MM.1S (cell line): ENCODE results near the gene ELMO1.
"Not testable (repeated sequence)": the region's sequence is repeated elsewhere in the genome, so short reads cannot be mapped to it uniquely, and the experiment has no call there.

Source experiments
- DNase-seq: peaks from one replicate; pipeline ENCODE4 v3.0.0-alpha.2; 2015
- H2AFZ ChIP-seq: fragments of 300-600 bp; sonication (generic); 2 replicates; pipeline ENCODE4 v1.6.0; 2016; ENCODE audit warnings: antibody characterized with exemption, low read length
- H3F3A ChIP-seq: fragments of 300-600 bp; sonication (generic); 2 replicates; pipeline ENCODE4 v1.6.1; 2016; ENCODE audit warnings: mild to moderate bottlenecking, antibody characterized with exemption, low read length, moderate library complexity, mixed read lengths; ENCODE audit not compliant: insufficient read depth
- H3K27ac ChIP-seq: fragments of 300-600 bp; sonication (generic); 2 replicates; pipeline ENCODE4 v1.5.1; 2016; ENCODE audit warnings: mild to moderate bottlenecking, low read length
- H3K27me3 ChIP-seq: fragments of 300-600 bp; sonication (generic); replicated peaks from 2 replicates; pipeline ENCODE4 v1.6.0; 2016; ENCODE audit warnings: low read length; ENCODE audit not compliant: insufficient read depth
- H3K36me3 ChIP-seq: fragments of 300-600 bp; sonication (generic); replicated peaks from 2 replicates; pipeline ENCODE4 v1.6.1; 2016; ENCODE audit warnings: mild to moderate bottlenecking, low read length, mixed read lengths; ENCODE audit not compliant: insufficient read depth
- H3K4me1 ChIP-seq: fragments of 300-600 bp; sonication (generic); 2 replicates; pipeline ENCODE4 v1.6.1; 2016; ENCODE audit warnings: low read length, mixed read lengths
- H3K4me2 ChIP-seq: fragments of 300-600 bp; sonication (generic); 2 replicates; pipeline ENCODE4 v1.6.0; 2016; ENCODE audit warnings: low read depth, low read length
- H3K4me3 ChIP-seq: fragments of 300-600 bp; sonication (generic); 2 replicates; pipeline ENCODE4 v1.5.1; 2016; ENCODE audit warnings: low read length, mixed read lengths
- H3K79me2 ChIP-seq: fragments of 300-600 bp; sonication (generic); 2 replicates; pipeline ENCODE4 v1.6.1; 2016; ENCODE audit warnings: mixed run types, low read length, mixed read lengths
- H3K9ac ChIP-seq: fragments of 300-600 bp; sonication (generic); 2 replicates; pipeline ENCODE4 v1.6.1; 2016; ENCODE audit warnings: low read length, mixed read lengths
- H3K9me2 ChIP-seq: fragments of 300-600 bp; sonication (generic); replicated peaks from 2 replicates; pipeline ENCODE4 v1.6.1; 2016; ENCODE audit warnings: mild to moderate bottlenecking, low read length, mixed read lengths; ENCODE audit not compliant: insufficient read depth
- H3K9me3 ChIP-seq: fragments of 300-600 bp; sonication (generic); replicated peaks from 2 replicates; pipeline ENCODE4 v1.6.1; 2016; ENCODE audit warnings: mild to moderate bottlenecking, low read length, mixed read lengths; ENCODE audit not compliant: insufficient read depth
- H4K20me1 ChIP-seq: fragments of 300-600 bp; sonication (generic); 2 replicates; pipeline ENCODE4 v1.6.1; 2016; ENCODE audit warnings: mild to moderate bottlenecking, low read length, moderate library complexity, mixed read lengths; ENCODE audit not compliant: insufficient read depth
- EZH2 ChIP-seq: fragments of 300-600 bp; sonication (generic); optimal IDR thresholded peaks from 2 replicates; pipeline ENCODE3; 2017; ENCODE audit warnings: low read depth, mild to moderate bottlenecking, antibody characterized with exemption, low read length, mixed read lengths
- EZH2phosphoT487 ChIP-seq: fragments of 300-600 bp; sonication (generic); IDR thresholded peaks from 2 replicates; pipeline ENCODE4 v1.6.1; 2018; ENCODE audit warnings: antibody characterized with exemption, low read length
- TF ChIP-seq, protein P1 (sequence below): fragments of 300-600 bp; sonication (generic); IDR thresholded peaks from 2 replicates; pipeline ENCODE4 v1.5.1; 2016; ENCODE audit warnings: antibody characterized with exemption, low read length, mixed read lengths

The ELMO1 gene

GRCh38 chr7:36978461-36978860 is 470.2 kb downstream of the ELMO1 start:
- H2AFZ ChIP-seq, result no peak overlapping the region
- H3K4me2 ChIP-seq, result no peak overlapping the region
- H3K9ac ChIP-seq, result no peak overlapping the region
- no peaks in the 10 kb centered on the region for H3K4me1 ChIP-seq
- H3F3A ChIP-seq, result no peaks in the 10 kb centered on the region
- H3K79me2 ChIP-seq, result peaks cover 18% of the 10 kb centered on the region; the same call in 1 of the 2 replicates
- H3K36me3 ChIP-seq, result no peaks in the 10 kb centered on the region
- no peaks in the 10 kb centered on the region for H3K27me3 ChIP-seq
- no peak overlapping the region for H3K27ac ChIP-seq
- no peak for DNase-seq
- no peaks in the 10 kb centered on the region for H3K9me3 ChIP-seq
- no peaks in the 10 kb centered on the region for H4K20me1 ChIP-seq
- no peak overlapping the region for H3K4me3 ChIP-seq
- TF ChIP-seq, protein P1, sequence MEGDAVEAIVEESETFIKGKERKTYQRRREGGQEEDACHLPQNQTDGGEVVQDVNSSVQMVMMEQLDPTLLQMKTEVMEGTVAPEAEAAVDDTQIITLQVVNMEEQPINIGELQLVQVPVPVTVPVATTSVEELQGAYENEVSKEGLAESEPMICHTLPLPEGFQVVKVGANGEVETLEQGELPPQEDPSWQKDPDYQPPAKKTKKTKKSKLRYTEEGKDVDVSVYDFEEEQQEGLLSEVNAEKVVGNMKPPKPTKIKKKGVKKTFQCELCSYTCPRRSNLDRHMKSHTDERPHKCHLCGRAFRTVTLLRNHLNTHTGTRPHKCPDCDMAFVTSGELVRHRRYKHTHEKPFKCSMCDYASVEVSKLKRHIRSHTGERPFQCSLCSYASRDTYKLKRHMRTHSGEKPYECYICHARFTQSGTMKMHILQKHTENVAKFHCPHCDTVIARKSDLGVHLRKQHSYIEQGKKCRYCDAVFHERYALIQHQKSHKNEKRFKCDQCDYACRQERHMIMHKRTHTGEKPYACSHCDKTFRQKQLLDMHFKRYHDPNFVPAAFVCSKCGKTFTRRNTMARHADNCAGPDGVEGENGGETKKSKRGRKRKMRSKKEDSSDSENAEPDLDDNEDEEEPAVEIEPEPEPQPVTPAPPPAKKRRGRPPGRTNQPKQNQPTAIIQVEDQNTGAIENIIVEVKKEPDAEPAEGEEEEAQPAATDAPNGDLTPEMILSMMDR, result no peak
- no peak for TF ChIP-seq EZH2
- TF ChIP-seq EZH2phosphoT487, result no peak
- H3K9me2 ChIP-seq, result no peaks in the 10 kb centered on the region

DNA sequence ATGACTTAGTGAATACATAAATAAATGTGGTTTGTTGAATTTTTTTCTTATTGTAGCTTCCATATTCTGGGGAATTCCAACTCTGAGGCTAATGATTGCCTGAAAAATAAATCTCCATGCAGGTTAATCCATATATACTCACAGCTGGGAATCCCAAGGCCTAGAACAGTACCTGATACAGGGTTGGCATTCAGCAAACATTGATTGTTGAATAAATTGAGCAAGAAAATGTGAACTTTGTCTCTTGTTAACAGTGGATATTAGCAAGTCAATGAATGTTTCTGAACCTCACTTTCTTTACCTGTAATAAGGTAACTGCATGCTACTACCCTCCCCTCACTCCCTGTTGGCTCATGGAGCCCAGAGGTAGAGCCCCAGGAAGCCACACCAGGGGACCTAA is 470.8 kb downstream of the ELMO1 start:
- no peaks in the 10 kb centered on the region for H3K4me1 ChIP-seq
- H3K27ac ChIP-seq, result no peak overlapping the region
- no peaks in the 10 kb centered on the region for H3K9me2 ChIP-seq
- no peak overlapping the region for H3K4me3 ChIP-seq
- no peak overlapping the region for H3K9ac ChIP-seq
- no peak for DNase-seq
- H3K9me3 ChIP-seq, result no peaks in the 10 kb centered on the region
- no peaks in the 10 kb centered on the region for H3K36me3 ChIP-seq
- no peak overlapping the region for H2AFZ ChIP-seq
- H3K4me2 ChIP-seq, result no peak overlapping the region
- no peaks in the 10 kb centered on the region for H3K27me3 ChIP-seq
- H3F3A ChIP-seq, result no peaks in the 10 kb centered on the region
- TF ChIP-seq, protein P1, result no peak
- TF ChIP-seq EZH2phosphoT487 (no peak), EZH2 (no peak)
- peaks cover 13% of the 10 kb centered on the region; the same call in 1 of the 2 replicates for H3K79me2 ChIP-seq
- no peaks in the 10 kb centered on the region for H4K20me1 ChIP-seq

DNA sequence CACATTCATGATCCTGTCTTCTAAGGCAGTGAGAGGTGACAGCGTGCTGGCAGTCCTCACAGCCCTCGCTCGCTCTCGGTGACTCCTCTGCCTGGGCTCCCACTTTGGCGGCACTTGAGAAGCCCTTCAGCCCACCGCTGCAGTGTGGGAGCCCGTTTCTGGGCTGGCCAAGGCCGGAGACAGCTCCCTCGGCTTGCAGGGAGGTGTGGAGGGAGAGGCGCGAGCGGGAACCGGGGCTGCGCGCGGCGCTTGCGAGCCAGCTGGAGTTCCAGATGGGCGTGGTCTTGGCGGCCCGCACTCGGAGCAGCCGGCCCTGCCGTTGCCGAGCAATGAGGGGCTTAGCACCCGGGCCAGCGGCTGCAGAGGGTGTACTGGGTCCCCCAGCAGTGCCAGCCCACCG is 475.1 kb downstream of the ELMO1 start:
- H2AFZ ChIP-seq, H3K9ac ChIP-seq, H3K36me3 ChIP-seq, H3K4me2 ChIP-seq, H3K4me3 ChIP-seq, H3K27ac ChIP-seq, H3K9me2 ChIP-seq, DNase-seq, H3K27me3 ChIP-seq, H3K4me1 ChIP-seq, H3K9me3 ChIP-seq, H4K20me1 ChIP-seq, H3F3A ChIP-seq, H3K79me2 ChIP-seq: not testable (repeated sequence)

GRCh38 chr7:36972140-36972518 is 476.5 kb downstream of the ELMO1 start:
- H3K27me3 ChIP-seq, result no peaks in the 10 kb centered on the region
- H3K9ac ChIP-seq, result no peak overlapping the region
- no peaks in the 10 kb centered on the region for H4K20me1 ChIP-seq
- H3K79me2 ChIP-seq, result 0 out of 2 replicates have a peak, but pooled peaks cover 4% of the 10 kb centered on the region
- no peaks in the 10 kb centered on the region for H3K9me3 ChIP-seq
- no peak overlapping the region for H3K4me3 ChIP-seq
- H3F3A ChIP-seq, result no peaks in the 10 kb centered on the region
- no peak overlapping the region for H3K4me2 ChIP-seq
- no peaks in the 10 kb centered on the region for H3K36me3 ChIP-seq
- DNase-seq, result no peak
- H3K4me1 ChIP-seq, result no peaks in the 10 kb centered on the region
- no peaks in the 10 kb centered on the region for H3K9me2 ChIP-seq
- no peak overlapping the region for H2AFZ ChIP-seq
- H3K27ac ChIP-seq, result no peak overlapping the region
- TF ChIP-seq, protein P1, result no peak
- no peak for TF ChIP-seq EZH2
- TF ChIP-seq EZH2phosphoT487, result no peak
